HG02763 (cell line): Measurements from ENCODE around the gene AHR.
"Not testable (repeated sequence)": the region's sequence is repeated elsewhere in the genome, so short reads cannot be mapped to it uniquely, and the experiment has no call there.

Experiments used
- ATAC-seq: cut with Tn5 transposase; IDR thresholded peaks from one replicate; pipeline ENCODE4 v1.9.1; 2021; ENCODE audit warnings: mild to moderate bottlenecking, moderate library complexity; ENCODE audit not compliant: unreplicated experiment

Gene AHR

GRCh38 chr7:17371671-17372524 lies 73.4 kb downstream of the AHR start:
- ATAC-seq: no peak

- no peak for ATAC-seq
Measured at GRCh38 chr7:17374157-17374556, 75.7 kb downstream of the AHR start.

GRCh38 chr7:17374654-17375053 lies 76.2 kb downstream of the AHR start:
- ATAC-seq: no peak

GRCh38 chr7:17376595-17376994 lies 78.1 kb downstream of the AHR start:
- no peak for ATAC-seq

DNA sequence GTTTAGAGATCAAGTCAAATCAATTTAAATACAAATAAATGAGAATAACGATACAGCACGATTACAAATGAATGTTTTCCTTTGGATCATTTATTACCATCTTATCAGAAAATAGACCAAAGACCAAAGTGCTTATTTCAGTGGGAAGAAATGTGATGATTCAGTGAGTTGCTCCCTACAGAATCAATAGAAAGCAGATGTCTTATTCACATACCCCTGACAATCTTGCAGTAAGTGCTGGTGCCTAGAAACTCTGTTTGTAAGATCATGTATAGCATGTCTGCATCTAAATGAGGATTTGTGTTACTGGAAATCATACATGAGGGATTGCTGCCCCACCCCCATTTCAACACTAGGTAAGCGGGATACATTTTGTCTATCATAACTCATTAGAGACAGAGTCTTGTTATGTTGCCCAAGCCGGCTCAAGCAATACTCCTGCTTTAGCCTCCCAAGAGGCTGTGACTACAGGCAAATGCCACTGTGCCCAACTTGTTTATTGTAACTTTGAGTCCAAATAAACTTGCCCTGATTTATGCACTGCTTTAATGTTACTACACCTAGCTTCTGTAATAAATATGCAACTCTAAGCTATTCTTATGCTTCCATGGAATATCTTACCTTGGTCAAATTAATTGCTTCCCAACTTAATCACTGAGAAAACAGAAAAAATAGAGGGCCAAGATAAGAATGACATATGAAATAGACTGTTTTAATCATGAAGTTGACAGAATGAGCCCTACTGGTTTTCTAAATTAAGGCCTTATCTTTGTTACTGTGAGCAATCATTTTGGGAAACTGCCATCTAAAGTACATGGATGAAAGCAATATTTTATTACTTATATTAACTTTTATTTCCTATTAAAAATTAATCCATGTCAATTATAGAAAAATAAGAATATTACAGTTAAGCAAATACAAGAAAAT lies 82.5 kb downstream of the AHR start:
- no peak for ATAC-seq

DNA sequence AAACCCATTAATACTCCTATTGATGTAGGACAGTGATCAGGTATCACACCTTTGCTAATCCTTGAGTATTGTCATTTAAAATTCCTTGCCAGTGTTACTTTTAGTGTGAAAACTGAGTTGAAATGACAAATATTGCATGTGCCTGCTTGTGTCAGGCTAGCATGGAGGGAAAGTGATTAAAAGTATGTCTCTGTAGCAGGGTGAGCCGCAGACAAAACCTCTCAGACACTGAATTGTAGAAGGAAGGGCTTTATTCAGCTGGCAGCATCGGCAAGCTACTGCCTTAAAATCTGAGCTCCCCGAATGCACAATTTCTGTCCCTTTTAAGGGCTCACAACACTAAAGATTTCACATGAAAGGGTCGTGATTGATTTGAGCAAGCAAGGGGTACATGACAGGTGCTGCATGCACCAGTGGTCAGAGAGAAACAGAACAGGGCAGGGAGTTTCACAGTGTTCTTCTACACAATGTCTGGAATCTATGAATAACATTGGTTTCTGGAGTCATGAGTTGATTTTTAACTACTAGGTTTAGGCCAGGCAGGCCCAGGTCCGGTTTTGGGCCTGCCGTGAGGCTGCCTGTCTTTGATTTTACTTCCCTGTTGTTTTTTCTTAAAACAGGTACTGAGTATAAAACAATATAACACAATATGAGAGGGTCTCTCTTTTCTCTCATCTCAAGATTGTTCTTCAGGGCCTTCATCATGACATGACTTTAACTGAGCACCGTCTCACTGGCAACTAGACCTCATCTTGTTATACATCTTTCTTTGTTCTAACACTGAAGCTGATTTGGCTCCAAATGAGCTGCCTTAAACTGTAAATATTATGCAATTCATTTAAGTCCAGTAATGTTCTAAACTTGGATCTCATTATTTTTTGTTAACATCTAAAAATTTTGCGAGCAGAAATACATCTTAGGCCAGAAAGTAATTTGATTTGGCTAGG lies 84.2 kb downstream of the AHR start:
- ATAC-seq: not testable (repeated sequence)

DNA sequence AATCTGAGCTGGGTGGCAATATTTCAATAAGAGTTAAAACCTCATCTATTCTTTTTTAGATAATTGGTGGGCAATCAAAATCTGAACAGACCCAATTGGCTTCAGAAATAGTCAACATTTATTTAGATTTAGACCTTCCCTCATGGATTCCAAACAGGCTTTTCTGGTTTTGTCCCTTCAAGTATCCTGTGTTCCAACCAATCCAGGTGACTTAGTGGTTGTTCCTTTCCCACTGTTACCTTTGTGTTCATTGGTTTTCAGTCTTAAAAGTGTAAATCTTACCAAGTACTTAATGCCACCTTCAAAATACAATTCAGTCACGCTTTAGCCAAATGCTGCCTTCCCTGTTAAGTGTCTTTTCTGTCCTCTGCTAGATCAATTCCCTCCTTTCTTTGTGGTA lies 85.9 kb downstream of the AHR start:
- no peak for ATAC-seq

DNA sequence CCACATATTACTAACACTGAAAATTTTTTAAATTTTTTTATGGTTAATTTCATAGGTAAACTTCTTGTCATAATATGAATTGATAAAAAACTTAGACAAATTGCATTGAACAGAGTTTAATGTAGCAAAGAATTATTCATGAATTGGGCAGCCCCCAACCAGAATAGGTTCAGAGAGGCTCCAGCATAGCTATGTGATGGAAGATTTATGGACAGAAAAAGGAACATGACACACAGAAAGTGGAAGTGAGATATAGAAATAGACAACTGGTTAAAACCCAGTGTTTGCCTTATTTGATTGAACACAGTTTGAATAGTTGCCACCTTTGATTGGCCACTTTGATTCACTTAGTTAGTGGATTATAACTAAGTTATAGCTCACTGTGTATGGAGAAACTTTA lies 87.2 kb downstream of the AHR start:
- no peak for ATAC-seq

DNA sequence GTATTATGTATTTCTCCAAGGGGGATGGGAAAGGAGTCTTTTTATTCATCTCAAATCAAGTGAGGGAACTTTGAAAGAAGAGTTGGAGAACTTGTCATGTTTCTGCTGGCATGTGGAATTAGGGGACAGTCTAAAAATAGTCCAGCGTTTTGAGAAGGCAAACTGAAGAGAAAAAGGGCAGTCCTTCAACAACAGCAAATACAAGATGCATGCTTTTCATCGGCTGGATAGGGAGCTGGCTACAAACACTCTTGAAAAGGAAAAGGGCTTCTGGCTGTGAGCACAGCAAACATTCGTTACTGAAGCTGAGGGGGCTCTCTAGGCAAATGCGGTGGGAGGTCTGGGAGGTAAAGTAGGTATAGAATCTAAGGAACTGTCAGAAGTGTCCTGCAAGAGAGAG lies 91.9 kb downstream of the AHR start:
- no peak for ATAC-seq

DNA sequence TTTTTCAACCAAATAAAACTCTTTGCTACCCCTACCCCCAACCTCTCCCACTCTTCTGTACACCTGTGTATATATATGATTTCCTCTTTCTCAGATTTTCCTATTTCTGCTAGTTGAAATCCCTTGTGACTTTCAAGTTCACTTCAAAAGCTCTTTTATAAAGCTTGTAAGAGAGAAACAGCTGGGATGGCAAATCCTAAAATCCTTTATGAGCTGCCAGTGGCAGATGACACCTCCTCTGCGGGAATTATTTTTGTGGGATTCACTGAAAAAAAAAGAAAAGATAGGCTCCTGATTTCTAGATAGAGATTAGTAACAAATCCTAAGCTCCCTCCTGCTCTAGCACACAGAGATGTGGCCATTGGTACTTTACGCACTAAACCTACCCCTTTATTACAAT lies 92.9 kb downstream of the AHR start:
- no peak for ATAC-seq

DNA sequence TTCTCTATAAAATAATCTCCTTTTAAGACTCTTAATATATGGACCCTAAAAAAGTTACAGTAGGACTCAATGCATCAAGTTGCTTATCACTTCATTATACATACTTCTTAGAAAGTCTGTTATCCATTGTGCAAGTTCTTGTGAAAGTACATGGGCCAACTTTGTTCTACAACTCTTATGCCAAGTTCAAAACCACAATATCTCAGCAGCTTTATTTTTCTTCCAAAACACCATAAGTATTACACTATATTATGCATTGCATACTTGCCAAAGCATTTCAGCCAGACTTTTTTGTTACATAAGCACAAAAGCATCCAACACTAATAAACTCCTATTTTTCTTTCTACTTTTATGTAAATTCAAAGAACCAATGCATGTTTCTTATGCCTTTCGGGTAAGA lies 94.4 kb downstream of the AHR start:
- ATAC-seq: no peak

GRCh38 chr7:17394563-17394962 lies 96.1 kb downstream of the AHR start:
- ATAC-seq: not testable (repeated sequence)
